DND-41 (cell line): Measurements from ENCODE around the gene MAN1A1.

ENCODE experiments used
- EZH2 ChIP-seq: IDR thresholded peaks from 3 replicates; pipeline ENCODE4 v1.6.1; 2012; ENCODE audit warnings: borderline replicate concordance, low read depth, mild to moderate bottlenecking, moderate library complexity, low read length, inconsistent platforms; ENCODE audit not compliant: severe bottlenecking
- TF ChIP-seq, protein P1 (sequence below): IDR thresholded peaks from 2 replicates; pipeline ENCODE4 v1.5.1; 2012; ENCODE audit warnings: borderline replicate concordance, low read length, moderate library complexity, mild to moderate bottlenecking; ENCODE audit not compliant: poor library complexity, severe bottlenecking; ENCODE audit errors: extremely low read depth

GRCh38 chr6:119204719-119205118, 144.8 kb downstream of the MAN1A1 start:
- TF ChIP-seq, protein P1, sequence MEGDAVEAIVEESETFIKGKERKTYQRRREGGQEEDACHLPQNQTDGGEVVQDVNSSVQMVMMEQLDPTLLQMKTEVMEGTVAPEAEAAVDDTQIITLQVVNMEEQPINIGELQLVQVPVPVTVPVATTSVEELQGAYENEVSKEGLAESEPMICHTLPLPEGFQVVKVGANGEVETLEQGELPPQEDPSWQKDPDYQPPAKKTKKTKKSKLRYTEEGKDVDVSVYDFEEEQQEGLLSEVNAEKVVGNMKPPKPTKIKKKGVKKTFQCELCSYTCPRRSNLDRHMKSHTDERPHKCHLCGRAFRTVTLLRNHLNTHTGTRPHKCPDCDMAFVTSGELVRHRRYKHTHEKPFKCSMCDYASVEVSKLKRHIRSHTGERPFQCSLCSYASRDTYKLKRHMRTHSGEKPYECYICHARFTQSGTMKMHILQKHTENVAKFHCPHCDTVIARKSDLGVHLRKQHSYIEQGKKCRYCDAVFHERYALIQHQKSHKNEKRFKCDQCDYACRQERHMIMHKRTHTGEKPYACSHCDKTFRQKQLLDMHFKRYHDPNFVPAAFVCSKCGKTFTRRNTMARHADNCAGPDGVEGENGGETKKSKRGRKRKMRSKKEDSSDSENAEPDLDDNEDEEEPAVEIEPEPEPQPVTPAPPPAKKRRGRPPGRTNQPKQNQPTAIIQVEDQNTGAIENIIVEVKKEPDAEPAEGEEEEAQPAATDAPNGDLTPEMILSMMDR: no peak
- no peak for TF ChIP-seq EZH2
